22Rv1 (cell line): ENCODE data around the gene IMMP2L.

ENCODE experiments used
- H3K27ac ChIP-seq: fragments of 450-650 bp; 2 replicates; pipeline ENCODE4 v1.5.1; 2017
- ZFX ChIP-seq: fragments of 450-650 bp; IDR thresholded peaks from 2 replicates; pipeline ENCODE4 v1.6.1; 2017; ENCODE audit warnings: antibody characterized with exemption, borderline replicate concordance
- TF ChIP-seq, protein P1 (sequence below): fragments of 450-650 bp; IDR thresholded peaks from 2 replicates; pipeline ENCODE4 v1.5.1; 2017; ENCODE audit warnings: mild to moderate bottlenecking

The IMMP2L gene

DNA sequence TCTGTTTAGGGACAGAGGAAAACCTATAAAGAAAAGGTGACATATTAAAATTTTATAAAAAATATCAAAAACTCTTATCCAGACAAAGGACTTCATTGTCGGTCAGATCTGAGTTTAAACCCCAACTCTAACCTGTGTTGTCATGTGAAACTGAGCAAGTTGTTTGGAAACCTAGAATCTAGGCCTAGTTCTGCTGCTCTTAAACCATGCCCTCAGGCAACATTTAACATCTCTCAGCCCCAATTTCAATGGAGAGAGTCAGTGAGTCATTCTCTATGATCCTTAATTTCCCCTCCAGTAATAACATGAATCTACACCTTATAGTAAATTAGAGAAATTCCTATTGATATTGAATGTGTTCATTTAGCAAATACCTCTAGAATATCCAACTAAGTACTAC is 192.3 kb downstream of the IMMP2L start:
- TF ChIP-seq, protein P1, sequence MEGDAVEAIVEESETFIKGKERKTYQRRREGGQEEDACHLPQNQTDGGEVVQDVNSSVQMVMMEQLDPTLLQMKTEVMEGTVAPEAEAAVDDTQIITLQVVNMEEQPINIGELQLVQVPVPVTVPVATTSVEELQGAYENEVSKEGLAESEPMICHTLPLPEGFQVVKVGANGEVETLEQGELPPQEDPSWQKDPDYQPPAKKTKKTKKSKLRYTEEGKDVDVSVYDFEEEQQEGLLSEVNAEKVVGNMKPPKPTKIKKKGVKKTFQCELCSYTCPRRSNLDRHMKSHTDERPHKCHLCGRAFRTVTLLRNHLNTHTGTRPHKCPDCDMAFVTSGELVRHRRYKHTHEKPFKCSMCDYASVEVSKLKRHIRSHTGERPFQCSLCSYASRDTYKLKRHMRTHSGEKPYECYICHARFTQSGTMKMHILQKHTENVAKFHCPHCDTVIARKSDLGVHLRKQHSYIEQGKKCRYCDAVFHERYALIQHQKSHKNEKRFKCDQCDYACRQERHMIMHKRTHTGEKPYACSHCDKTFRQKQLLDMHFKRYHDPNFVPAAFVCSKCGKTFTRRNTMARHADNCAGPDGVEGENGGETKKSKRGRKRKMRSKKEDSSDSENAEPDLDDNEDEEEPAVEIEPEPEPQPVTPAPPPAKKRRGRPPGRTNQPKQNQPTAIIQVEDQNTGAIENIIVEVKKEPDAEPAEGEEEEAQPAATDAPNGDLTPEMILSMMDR = no peak
- TF ChIP-seq ZFX = no peak
- no peak overlapping the region for H3K27ac ChIP-seq

DNA sequence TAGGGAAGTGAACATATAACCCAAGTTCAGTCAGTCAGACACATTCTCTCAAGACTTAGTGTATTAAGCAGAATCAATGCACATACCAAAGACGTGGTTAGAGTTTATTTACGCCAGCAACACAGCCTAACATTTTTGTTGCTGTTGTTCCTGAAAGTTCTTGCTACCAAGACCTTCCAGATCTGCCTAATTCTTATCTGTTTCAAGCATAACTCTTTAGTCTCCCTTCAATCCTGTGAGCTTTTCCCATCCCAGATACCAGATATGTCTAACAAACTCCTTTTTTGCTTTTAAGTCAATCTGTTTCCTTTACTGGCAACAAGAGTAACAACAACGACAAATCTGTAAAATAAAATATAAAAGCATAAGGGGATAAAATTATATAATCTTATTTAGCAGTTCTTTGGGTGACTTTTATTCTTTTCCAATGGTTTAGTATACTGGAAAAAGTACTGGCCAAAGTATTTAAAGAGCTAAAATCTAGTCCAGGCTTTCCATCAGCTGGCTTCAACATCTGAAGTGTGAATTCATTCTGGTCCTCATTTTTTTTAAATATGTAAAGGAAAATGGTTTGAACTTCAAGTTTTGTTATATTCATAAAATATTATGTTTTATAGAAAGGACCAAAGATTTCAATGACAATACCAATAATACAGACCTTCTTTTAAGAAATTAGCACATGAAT is 193.8 kb downstream of the IMMP2L start:
- no peak overlapping the region for H3K27ac ChIP-seq
- TF ChIP-seq, protein P1 = no peak
- TF ChIP-seq ZFX = no peak

DNA sequence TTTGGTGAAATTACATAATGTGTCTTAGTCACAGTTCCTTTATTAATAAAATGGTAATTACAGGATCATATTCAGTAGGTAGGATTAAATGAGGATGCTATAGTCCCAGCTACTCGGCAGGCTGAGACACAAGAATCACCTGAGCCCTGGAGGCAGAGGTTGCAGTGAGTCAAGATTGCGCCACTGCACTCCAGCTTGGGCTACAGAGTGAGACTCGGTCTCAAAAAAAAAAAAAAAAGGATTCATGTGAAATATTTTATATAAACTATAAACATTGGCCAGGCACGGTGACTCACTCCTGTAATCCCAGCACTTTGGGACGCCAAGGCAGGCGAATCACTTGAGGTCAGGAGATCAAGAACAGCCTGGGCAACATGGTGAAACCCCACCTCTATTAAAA is 197.9 kb downstream of the IMMP2L start:
- no peak overlapping the region for H3K27ac ChIP-seq
- no peak for TF ChIP-seq ZFX
- TF ChIP-seq, protein P1 = no peak

DNA sequence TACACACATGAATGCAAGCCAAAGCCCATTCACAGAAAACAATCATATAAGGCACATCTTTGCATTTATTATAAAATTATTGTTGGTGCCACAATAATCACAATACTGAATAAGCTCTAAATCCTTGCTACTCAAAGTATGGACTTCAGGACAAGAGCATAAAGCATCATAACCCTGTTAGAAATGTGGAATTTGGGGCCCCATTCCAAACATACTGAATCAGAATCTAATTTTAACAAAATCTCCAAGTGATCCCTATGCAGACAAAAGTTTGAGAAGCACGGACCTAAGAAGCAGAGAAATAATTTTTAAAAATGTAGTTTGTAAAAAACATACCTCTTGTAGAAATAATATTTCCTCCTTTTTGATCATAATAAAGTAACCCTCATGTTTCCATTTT is 199.2 kb downstream of the IMMP2L start:
- H3K27ac ChIP-seq = no peak overlapping the region
- TF ChIP-seq, protein P1 = no peak
- TF ChIP-seq ZFX = no peak

DNA sequence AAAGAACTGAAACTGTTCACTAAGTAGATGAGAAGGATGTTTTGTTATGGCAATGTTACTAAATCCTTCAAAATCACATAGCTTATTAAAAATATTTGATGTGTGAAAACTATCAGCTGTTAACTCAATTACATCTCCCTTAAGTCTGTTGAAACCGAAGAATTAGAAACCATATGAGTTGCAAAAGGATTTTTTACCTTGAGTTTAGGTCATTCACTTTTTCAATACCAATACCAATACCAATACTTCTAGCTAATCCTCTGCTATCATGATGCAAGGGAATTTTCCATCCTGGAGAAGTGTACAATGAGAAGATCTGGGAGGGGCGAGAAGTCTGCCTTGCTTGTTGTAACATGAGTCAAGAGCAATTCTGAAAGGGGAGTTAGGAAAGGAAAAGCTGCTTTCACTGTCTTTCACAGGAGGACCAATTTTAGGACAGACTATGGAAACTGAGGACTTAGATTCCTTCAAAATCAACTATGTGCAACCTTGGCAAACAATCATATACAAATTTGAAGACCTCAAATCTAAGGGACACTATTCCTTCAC is 199.7 kb downstream of the IMMP2L start:
- no peak overlapping the region for H3K27ac ChIP-seq
- no peak for TF ChIP-seq ZFX
- TF ChIP-seq, protein P1 = no peak

DNA sequence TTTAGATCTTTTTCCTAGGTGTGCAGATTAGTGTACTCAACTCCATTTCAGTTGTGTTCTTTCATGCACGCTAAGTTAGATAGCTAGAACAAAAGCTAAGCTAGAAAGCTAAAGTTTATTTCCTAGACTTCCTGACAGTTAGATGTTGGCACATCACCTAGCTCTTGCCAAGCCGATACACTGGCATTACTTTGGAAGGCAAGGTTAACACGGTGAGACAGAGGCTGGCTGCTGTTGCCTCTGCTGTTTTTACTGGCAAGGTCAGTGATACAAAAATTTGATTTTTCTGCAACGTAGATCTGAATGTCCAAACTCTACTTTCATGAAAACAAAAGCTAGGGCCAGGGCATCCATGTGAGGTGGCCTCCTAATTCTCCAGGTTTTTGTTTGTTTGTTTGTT is 203.4 kb downstream of the IMMP2L start:
- TF ChIP-seq, protein P1 = no peak
- TF ChIP-seq ZFX = no peak
- H3K27ac ChIP-seq = no peak overlapping the region

DNA sequence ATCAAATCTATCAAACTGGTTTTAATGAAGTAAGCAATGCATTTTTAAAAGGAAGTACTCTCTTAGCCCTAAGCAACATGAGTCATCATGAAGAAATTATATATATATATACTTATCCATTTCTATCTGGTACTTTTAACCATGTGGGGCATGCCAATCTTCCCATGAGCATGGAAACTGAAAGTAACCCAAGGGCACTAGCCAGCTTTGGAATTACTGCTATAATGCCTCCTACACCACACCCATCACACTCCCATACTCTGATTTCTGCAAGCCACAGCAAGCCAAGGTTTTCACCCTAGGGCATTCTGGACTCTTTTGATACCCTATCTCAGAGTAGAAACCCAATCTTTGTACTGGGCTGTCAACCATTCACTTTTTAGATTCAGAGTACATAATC is 204.6 kb downstream of the IMMP2L start:
- TF ChIP-seq, protein P1 = no peak
- no peak overlapping the region for H3K27ac ChIP-seq
